Cardiac septum (tissue), 1 donor: ENCODE measurements around the gene SH3PXD2A. TPM values are rescaled to one million over a fixed set of nuclear protein-coding genes. Genes with fewer than 3 reads are reported as not detected.
"Not testable (repeated sequence)": the region's sequence is repeated elsewhere in the genome, so short reads cannot be mapped to it uniquely, and the experiment has no call there.

ENCODE experiments used
- DNase-seq: peaks from one replicate; pipeline ENCODE4 v3.0.0-alpha.2; 2020; ENCODE audit warnings: low spot score
- intact Hi-C: fragments of 100-400 bp; cut with DNase I; formaldehyde crosslinking; loops from one replicate; pipeline ENCODE4 v1.14.0; 2022
- total RNA-seq: library from RNA; stranded (reverse); fragmentation: NEBNext Ultra II Directional; extraction: Animal tissue kit (Norgen Biotek cat#: 25700); gene quantifications from one replicate; pipeline ENCODE4 v1.2.1, GENCODE V29; 2021
- donor health status: DM: no; HTN: no; CAD: no.

SH3PXD2A gene
- total RNA-seq, 1 donor from 2014 or later: 45.0 TPM

- intact Hi-C loops: loop anchor here (5.0 kb wide), 1 partner anchor 57 kb away; no protein-coding TSS in a partner anchor
- DNase-seq: no peak
Observed at GRCh38 chr10:103784089-103784488, 71.3 kb downstream of the SH3PXD2A start.

GRCh38 chr10:103783681-103784080 is 71.7 kb downstream of the SH3PXD2A start:
- intact Hi-C loops: loop anchor here (5.0 kb wide), 1 partner anchor 56 kb away; no protein-coding TSS in a partner anchor
- no peak for DNase-seq

- DNase-seq: no peak
- intact Hi-C loops: loop anchor here (5.0 kb wide), 1 partner anchor 54 kb away; no protein-coding TSS in a partner anchor
Observed at GRCh38 chr10:103781329-103782061, 73.9 kb downstream of the SH3PXD2A start.

GRCh38 chr10:103780242-103781149 is 74.9 kb downstream of the SH3PXD2A start:
- no peak for DNase-seq
- intact Hi-C loops: loop anchor here (5.0 kb wide), 1 partner anchor 53 kb away; no protein-coding TSS in a partner anchor

GRCh38 chr10:103778358-103779139 is 76.8 kb downstream of the SH3PXD2A start:
- no peak for DNase-seq
- intact Hi-C loops: loop anchor here (5.0 kb wide), 1 partner anchor 74 kb away; no protein-coding TSS in a partner anchor

GRCh38 chr10:103776878-103777591 is 78.3 kb downstream of the SH3PXD2A start:
- intact Hi-C loops: loop anchor here (5.0 kb wide), 1 partner anchor 75 kb away; no protein-coding TSS in a partner anchor
- peak; percentile 83 for DNase-seq

GRCh38 chr10:103775776-103776175 is 79.6 kb downstream of the SH3PXD2A start:
- no peak for DNase-seq
- intact Hi-C loops: loop anchor here (5.0 kb wide), 1 partner anchor 77 kb away; no protein-coding TSS in a partner anchor

- intact Hi-C loops: not testable (repeated sequence)
Observed at GRCh38 chr10:103772846-103773245, 82.5 kb downstream of the SH3PXD2A start.

GRCh38 chr10:103772096-103772845 is 83.1 kb downstream of the SH3PXD2A start:
- intact Hi-C loops: no loop called here
- DNase-seq: peak; percentile 87

More at GRCh38 chr10:103772846-103773245, 82.5 kb downstream of the SH3PXD2A start:
- DNase-seq: not testable (repeated sequence)

- intact Hi-C loops: no loop called here
- DNase-seq: no peak
Observed at GRCh38 chr10:103770139-103770538, 85.2 kb downstream of the SH3PXD2A start.

- DNase-seq: no peak
- intact Hi-C loops: no loop called here
Observed at GRCh38 chr10:103769176-103769575, 86.2 kb downstream of the SH3PXD2A start.

- no peak for DNase-seq
- intact Hi-C loops: no loop called here
Observed at GRCh38 chr10:103768345-103768744, 87.0 kb downstream of the SH3PXD2A start.

- intact Hi-C loops: no loop called here
- no peak for DNase-seq
Observed at GRCh38 chr10:103767756-103768155, 87.6 kb downstream of the SH3PXD2A start.

- no peak for DNase-seq
- intact Hi-C loops: no loop called here
Observed at GRCh38 chr10:103766751-103767505, 88.4 kb downstream of the SH3PXD2A start.

- intact Hi-C loops: no loop called here
- DNase-seq: no peak
Observed at GRCh38 chr10:103765981-103766380, 89.4 kb downstream of the SH3PXD2A start.

- DNase-seq: no peak
- intact Hi-C loops: no loop called here
Observed at GRCh38 chr10:103765168-103765567, 90.2 kb downstream of the SH3PXD2A start.
